ES-I3 (cell line): ENCODE measurements around the gene SLC9A3.
"Not testable (repeated sequence)": the region's sequence is repeated elsewhere in the genome, so short reads cannot be mapped to it uniquely, and the experiment has no call there.

Experiments
- H3K36me3 ChIP-seq: 2 replicates; pipeline ENCODE4 v1.6.1; 2013; ENCODE audit warnings: mild to moderate bottlenecking, low read length, control low read depth, moderate library complexity; ENCODE audit not compliant: insufficient read depth
- H3K4me1 ChIP-seq: 2 replicates; pipeline ENCODE4 v1.6.1; 2013; ENCODE audit warnings: mild to moderate bottlenecking, control low read depth, low read length; ENCODE audit not compliant: insufficient read depth
- H3K9ac ChIP-seq: 2 replicates; pipeline ENCODE4 v1.6.1; 2013; ENCODE audit warnings: low read depth, mild to moderate bottlenecking, low read length, moderate library complexity
- H3K9me3 ChIP-seq: 2 replicates; pipeline ENCODE4 v1.6.1; 2013; ENCODE audit warnings: mild to moderate bottlenecking, low read length, moderate library complexity; ENCODE audit not compliant: control insufficient read depth, insufficient read depth

SLC9A3 gene

GRCh38 chr5:491119-491855 lies 33.0 kb downstream of the SLC9A3 start:
- no peaks in the 10 kb centered on the region for H3K9me3 ChIP-seq
- no peaks in the 10 kb centered on the region for H3K36me3 ChIP-seq
- no peaks in the 10 kb centered on the region; the same call in 1 of the 2 replicates for H3K4me1 ChIP-seq
- no peak overlapping the region for H3K9ac ChIP-seq

- no peaks in the 10 kb centered on the region for H3K4me1 ChIP-seq
- H3K9ac ChIP-seq = no peak overlapping the region
- H3K9me3 ChIP-seq = no peaks in the 10 kb centered on the region
- no peaks in the 10 kb centered on the region for H3K36me3 ChIP-seq
These were observed 33.8 kb downstream of the SLC9A3 start for GRCh38 chr5:490116-491106.

DNA sequence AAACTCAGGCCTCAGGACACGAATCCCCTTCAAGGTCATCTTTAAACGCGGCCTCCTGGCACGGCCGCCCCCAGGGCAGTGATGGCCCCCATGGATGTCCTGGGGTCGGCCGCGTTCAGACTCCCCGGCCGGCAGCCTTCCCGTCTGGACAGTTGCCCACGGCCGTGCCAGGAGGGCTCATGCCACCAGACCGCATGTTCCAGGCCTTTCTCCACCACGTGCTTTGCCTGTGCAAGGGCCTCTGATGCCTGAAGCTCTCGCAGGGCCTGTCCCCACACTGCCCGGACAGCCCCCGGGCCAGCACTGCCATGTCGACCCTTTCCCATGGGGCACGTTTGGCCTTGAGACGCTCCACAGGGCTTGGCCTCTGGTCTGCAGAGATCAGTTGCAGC lies 34.6 kb downstream of the SLC9A3 start:
- Histone ChIP-seq H3K9me3 (no peaks in the 10 kb centered on the region), H3K9ac (no peak overlapping the region)

GRCh38 chr5:488744-489688 lies 35.2 kb downstream of the SLC9A3 start:
- Histone ChIP-seq H3K9me3 (no peaks in the 10 kb centered on the region), H3K4me1 (no peaks in the 10 kb centered on the region), H3K9ac (no peak overlapping the region), H3K36me3 (no peaks in the 10 kb centered on the region)

More for the DNA sequence above, 34.6 kb downstream of the SLC9A3 start:
- Histone ChIP-seq H3K4me1 (no peaks in the 10 kb centered on the region), H3K36me3 (no peaks in the 10 kb centered on the region)

GRCh38 chr5:488241-488640 lies 36.0 kb downstream of the SLC9A3 start:
- Histone ChIP-seq H3K9ac (no peak overlapping the region), H3K4me1 (no peaks in the 10 kb centered on the region), H3K9me3 (no peaks in the 10 kb centered on the region), H3K36me3 (no peaks in the 10 kb centered on the region)

DNA sequence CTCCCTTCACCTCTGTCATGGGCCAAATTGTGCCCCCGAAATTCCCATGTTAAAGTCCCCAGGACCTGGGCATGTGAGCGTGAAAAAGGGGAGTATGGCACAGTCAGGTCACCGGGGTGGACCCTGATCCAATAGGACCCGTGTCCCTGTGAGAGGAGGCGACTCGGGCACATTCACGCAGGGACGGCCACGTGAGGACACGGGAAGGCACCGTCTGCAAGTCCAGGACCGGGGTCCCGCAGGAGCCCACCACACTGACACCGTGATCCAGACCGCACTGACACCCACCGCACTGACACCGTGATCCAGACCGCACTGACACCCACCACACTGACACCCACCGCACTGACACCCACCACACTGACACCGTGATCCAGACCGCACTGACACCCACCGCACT lies 37.7 kb downstream of the SLC9A3 start:
- H3K9me3 ChIP-seq, H3K36me3 ChIP-seq, H3K4me1 ChIP-seq, H3K9ac ChIP-seq: not testable (repeated sequence)

DNA sequence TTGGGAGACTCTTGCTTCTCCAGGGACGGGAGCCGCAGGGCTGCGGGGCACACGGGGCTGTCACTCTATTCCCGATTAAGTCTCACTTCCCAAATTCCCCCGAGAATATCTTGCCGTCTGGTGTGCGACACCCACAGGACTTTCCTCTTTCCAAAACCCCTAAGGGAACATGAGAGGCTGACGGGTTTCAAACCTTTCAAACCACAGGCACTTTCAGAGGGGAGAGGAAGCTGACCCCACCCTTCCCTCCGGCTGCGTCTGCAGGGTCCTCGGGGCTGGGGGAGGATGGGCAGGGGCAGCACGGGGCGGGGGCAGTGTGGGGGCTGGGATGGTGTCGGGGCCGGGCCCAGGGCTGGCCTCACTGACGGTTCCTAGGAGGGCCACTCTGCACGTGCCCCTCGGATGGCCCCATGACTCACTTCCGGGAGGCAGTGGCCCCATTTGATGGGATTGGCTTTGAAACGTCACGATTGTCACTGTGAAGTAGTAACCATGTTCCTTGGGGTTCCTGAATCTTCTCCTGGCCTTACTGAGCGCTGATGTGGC lies 38.2 kb downstream of the SLC9A3 start:
- H3K9ac ChIP-seq = no peak overlapping the region
- no peaks in the 10 kb centered on the region for H3K9me3 ChIP-seq
- H3K4me1 ChIP-seq = no peaks in the 10 kb centered on the region
- no peaks in the 10 kb centered on the region for H3K36me3 ChIP-seq

- Histone ChIP-seq H3K4me1 (no peaks in the 10 kb centered on the region), H3K36me3 (no peaks in the 10 kb centered on the region), H3K9me3 (no peaks in the 10 kb centered on the region), H3K9ac (no peak overlapping the region)
These were observed 38.9 kb downstream of the SLC9A3 start for GRCh38 chr5:485113-485945.

- H3K9ac ChIP-seq = no peak overlapping the region
- no peaks in the 10 kb centered on the region for H3K4me1 ChIP-seq
- H3K9me3 ChIP-seq = no peaks in the 10 kb centered on the region
- H3K36me3 ChIP-seq = no peaks in the 10 kb centered on the region
These were observed 39.7 kb downstream of the SLC9A3 start for GRCh38 chr5:484556-484955.

- no peaks in the 10 kb centered on the region for H3K36me3 ChIP-seq
- H3K4me1 ChIP-seq = no peaks in the 10 kb centered on the region
- H3K9ac ChIP-seq = no peak overlapping the region
- H3K9me3 ChIP-seq = no peaks in the 10 kb centered on the region
These were observed 40.7 kb downstream of the SLC9A3 start for GRCh38 chr5:483434-484140.

- no peak overlapping the region for H3K9ac ChIP-seq
- H3K4me1 ChIP-seq = no peaks in the 10 kb centered on the region
These were observed 41.2 kb downstream of the SLC9A3 start for GRCh38 chr5:483011-483410.

GRCh38 chr5:482506-482905 lies 41.7 kb downstream of the SLC9A3 start:
- H3K36me3 ChIP-seq = no peaks in the 10 kb centered on the region
- H3K9ac ChIP-seq = no peak overlapping the region
- H3K4me1 ChIP-seq = no peaks in the 10 kb centered on the region
- H3K9me3 ChIP-seq = no peaks in the 10 kb centered on the region

More at GRCh38 chr5:483011-483410, 41.2 kb downstream of the SLC9A3 start:
- H3K36me3 ChIP-seq = no peaks in the 10 kb centered on the region
- H3K9me3 ChIP-seq = no peaks in the 10 kb centered on the region

GRCh38 chr5:482021-482420 lies 42.2 kb downstream of the SLC9A3 start:
- Histone ChIP-seq H3K9me3 (no peaks in the 10 kb centered on the region), H3K4me1 (no peaks in the 10 kb centered on the region), H3K9ac (no peak overlapping the region), H3K36me3 (no peaks in the 10 kb centered on the region)
